A673 (cell line): Measurements from ENCODE around the gene ATG7.

ENCODE experiments used
- CTCF ChIP-seq: fragments of 300-800, 200-600 bp; sonication (generic); conservative IDR thresholded peaks from 2 replicates; pipeline ENCODE4 v1.5.1; 2017; ENCODE audit warnings: low read depth, mild to moderate bottlenecking, antibody characterized with exemption, low read length, moderate library complexity, mixed read lengths
- EZH2 ChIP-seq: fragments of 200-600 bp; sonication (generic); IDR thresholded peaks from 2 replicates; pipeline ENCODE4 v1.6.1; 2017; ENCODE audit warnings: borderline replicate concordance, low read depth, mild to moderate bottlenecking, mixed read lengths, antibody characterized with exemption, low read length; ENCODE audit not compliant: poor library complexity, severe bottlenecking

GRCh38 chr3:11565492-11565891, 293.3 kb downstream of the ATG7 start:
- TF ChIP-seq CTCF (no peak), EZH2 (no peak)
